K562 (cell line): Measurements from ENCODE around the gene MYCBPAP. TPM values are rescaled to one million over a fixed set of nuclear protein-coding genes. Genes with fewer than 3 reads are reported as not detected.

Experiments used
- FOXJ2 ChIP-seq: fragments of 200-800 bp; sonication (Bioruptor generic); IDR thresholded peaks from 2 replicates; pipeline ENCODE4 v1.6.1; 2016; ENCODE audit warnings: missing genetic modification characterization, missing compliant biosample characterization
- ZNF318 ChIP-seq, 2 experiments: fragments of 450-650 bp; IDR thresholded peaks; 2 replicates each; pipeline ENCODE4 v1.6.1; 2016; ENCODE audit warnings: mild to moderate bottlenecking in 2 of 2, borderline replicate concordance in 1 of 2, low read depth in 1 of 2, moderate library complexity in 1 of 2
- ZSCAN32 ChIP-seq: fragments of 450-650 bp; formaldehyde crosslinking; IDR thresholded peaks from 2 replicates; pipeline ENCODE4 v1.4.0; 2020; ENCODE audit warnings: mild to moderate bottlenecking, moderate library complexity
- polyA plus RNA-seq, 8 experiments: library from polyadenylated mRNA; depleted of rRNA in 4 of 8; stranded (reverse) in 5 of 8; unstranded in 3 of 8; fragments of >200 nt; fragmentation: Nextera tagmentation in 2 of 8; fragmentation: Illumina TruSeq in 1 of 8; extraction: Ambion mirVana in 2 of 8; extraction: Trizol in 1 of 8; gene quantifications; 2 replicates each; pipeline versions ENCODE4 v1.2.1 to v1.2.3, GENCODE V29; 2011 to 2014; ENCODE audit warnings: inconsistent platforms in 1 of 8, missing spikeins in 1 of 8
- total RNA-seq, 7 experiments: library from RNA; depleted of rRNA in 6 of 7; stranded (reverse); fragments of >200 nt in 6 of 7; fragmentation: Illumina TruSeq in 2 of 7; extraction: Trizol in 2 of 7; gene quantifications; 2 replicates each; pipeline versions ENCODE4 v1.2.1 to v1.2.3, GENCODE V29; 2011 to 2021; ENCODE audit warnings: low replicate concordance in 1 of 7

Gene MYCBPAP
- total and polyA plus RNA-seq, 9 of the 15 experiments (the other 6 are each of a cell fraction or from before 2014, with no cell fraction given): not detected

DNA sequence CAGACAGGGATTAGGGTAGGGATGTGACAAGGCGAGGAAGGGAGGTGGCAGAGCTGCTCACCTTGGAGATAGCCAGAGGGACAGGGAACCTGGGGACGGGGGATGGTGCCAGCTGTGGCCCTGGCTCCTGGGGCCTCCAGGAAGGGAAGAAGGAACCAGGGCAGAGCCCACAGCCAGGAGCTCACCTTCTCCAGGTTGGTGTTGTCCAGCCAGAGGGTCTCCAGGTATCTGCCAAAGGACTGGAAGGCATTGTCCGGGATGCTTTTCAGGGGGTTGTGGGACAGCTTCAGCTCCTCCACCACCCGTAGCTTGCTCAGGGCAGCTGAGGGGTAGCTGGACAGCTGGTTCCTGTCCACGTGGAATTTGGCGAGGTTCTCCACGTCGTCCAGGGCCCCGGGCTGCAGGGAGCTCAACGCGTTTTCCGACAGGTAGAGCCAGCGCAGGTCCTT, 40.4 kb upstream of the MYCBPAP start (continued):
- TF ChIP-seq ZNF318 (IDR thresholded peaks at IDR 0.05; ENCODE audit: borderline replicate concordance in 1 of 2, low read depth in 1 of 2) (no peak), FOXJ2 (tag) (no peak), ZSCAN32 (CRISPR knock-in tag) (no peak)
